ENCODE data around the gene HIVEP2. TPM values are rescaled to one million over a fixed set of nuclear protein-coding genes. Genes with fewer than 3 reads are reported as not detected.

The HIVEP2 gene
- total RNA-seq, 4 donors from 2014 or later = 8.6 to 19.3 (median 12.7) TPM

DNA sequence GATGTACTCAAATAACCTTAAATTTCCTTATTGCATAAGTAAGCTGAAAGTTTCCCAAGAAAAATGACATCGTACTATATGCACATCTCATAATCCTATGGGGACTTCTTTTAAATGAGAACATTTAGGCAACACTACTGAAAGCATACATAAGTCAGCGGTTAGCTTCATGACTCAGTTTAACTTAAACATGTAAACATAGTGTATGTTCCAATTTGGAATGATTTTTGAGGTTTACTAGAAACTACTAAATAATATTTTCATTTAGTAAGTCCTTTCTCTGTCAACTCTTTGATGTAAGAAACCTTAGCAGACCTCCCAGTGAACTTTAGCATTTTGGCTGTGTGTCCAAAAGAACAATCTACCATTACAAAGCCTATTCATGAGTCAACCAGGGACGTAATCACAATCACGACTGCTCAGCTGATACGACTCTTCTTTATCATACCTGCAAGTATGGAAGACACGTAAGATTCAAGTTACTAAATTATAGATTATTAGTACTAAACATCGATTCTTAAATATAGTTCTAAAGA lies 19.3 kb downstream of the HIVEP2 start:
- Histone ChIP-seq H3K27me3 (no peaks in the 10 kb centered on the region), H3K4me1 (peaks cover 0 to 34% (median 10%) of the 10 kb centered on the region in 3 donors), H3K36me3 (no peaks in the 10 kb centered on the region), H3K4me3 (no peak overlapping the region), H3K9me3 (no peaks in the 10 kb centered on the region), H3K27ac (peak overlapping the region in 2 of 4 donors; percentile 80 to 90)
- WGBS, 2 donors = 74 to 80% methylated on average over 7 of the region's 7 CpGs
- DNase-seq = no peak
- intact Hi-C loops (cut with DNase I) = no loop called here
- TF ChIP-seq, protein P1, sequence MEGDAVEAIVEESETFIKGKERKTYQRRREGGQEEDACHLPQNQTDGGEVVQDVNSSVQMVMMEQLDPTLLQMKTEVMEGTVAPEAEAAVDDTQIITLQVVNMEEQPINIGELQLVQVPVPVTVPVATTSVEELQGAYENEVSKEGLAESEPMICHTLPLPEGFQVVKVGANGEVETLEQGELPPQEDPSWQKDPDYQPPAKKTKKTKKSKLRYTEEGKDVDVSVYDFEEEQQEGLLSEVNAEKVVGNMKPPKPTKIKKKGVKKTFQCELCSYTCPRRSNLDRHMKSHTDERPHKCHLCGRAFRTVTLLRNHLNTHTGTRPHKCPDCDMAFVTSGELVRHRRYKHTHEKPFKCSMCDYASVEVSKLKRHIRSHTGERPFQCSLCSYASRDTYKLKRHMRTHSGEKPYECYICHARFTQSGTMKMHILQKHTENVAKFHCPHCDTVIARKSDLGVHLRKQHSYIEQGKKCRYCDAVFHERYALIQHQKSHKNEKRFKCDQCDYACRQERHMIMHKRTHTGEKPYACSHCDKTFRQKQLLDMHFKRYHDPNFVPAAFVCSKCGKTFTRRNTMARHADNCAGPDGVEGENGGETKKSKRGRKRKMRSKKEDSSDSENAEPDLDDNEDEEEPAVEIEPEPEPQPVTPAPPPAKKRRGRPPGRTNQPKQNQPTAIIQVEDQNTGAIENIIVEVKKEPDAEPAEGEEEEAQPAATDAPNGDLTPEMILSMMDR (IDR thresholded peaks at IDR 0.05) = no peak
- TF ChIP-seq POLR2A (IDR thresholded peaks at IDR 0.05) = no peak

DNA sequence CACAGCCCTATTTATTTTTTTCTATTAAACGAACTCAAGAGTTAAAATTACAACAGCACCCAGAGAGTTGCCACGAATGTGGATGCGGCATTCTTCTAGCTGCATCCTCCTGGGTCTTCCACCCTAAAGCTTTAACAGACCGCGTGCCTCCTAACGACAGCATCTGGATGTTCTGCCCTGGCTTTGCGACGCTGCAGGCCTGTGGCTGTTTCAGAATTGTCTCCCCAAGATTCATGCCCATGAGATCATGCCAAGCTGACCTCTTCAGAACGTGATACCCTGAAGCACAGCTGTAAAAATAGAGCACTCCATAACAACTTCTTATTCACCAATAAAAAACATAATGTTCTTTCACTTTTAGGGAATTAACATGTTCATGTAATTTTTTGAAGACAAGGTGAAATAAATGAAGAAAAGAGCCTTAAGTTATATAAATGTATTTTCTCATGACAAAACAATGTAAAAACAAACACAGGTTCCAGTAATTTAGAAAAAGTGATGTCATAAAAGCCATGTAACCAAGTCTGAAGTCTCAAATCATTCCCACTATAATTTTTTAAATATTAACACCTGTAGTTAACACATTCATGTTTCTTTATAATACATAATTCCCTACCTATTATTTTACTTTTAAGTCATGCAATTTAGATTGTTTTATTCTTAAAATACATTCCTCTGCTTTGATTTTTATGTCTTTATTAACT lies 26.5 kb downstream of the HIVEP2 start:
- Histone ChIP-seq H3K36me3 (no peaks in the 10 kb centered on the region), H3K4me1 (peaks cover 0 to 5% (median 3%) of the 10 kb centered on the region in 3 donors), H3K27ac (no peak overlapping the region), H3K9me3 (no peaks in the 10 kb centered on the region), H3K4me3 (no peak overlapping the region), H3K27me3 (no peaks in the 10 kb centered on the region)
- intact Hi-C loops (cut with DNase I) = no loop called here
- no peak for DNase-seq
- TF ChIP-seq POLR2A (IDR thresholded peaks at IDR 0.05) = no peak
- TF ChIP-seq, protein P1 (IDR thresholded peaks at IDR 0.05) = no peak
- WGBS, 2 donors = 83 to 86% methylated on average over 9 of the region's 9 CpGs

DNA sequence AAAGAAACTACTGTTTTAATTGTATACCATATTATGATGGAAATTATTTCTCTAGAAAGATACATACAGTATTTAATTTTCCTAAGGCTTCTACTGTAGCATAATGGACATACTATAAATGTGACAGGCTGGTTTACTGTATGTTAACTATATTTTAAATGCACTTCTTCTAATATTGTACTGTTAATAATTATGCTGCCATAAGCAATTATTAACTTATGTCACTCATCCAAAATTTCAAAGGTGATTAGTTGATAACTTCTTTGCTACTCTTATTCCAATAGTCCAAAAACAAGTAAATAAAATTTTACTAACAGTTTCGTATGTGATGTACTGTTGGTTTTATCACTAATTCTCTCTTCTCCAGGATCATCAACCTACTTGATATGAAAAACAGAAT lies 28.1 kb downstream of the HIVEP2 start:
- 91 to 100% methylated on average over 1 of the region's 1 CpG for WGBS, 2 donors
- H3K36me3 ChIP-seq = no peaks in the 10 kb centered on the region
- no peaks in the 10 kb centered on the region for H3K27me3 ChIP-seq
- TF ChIP-seq, protein P1 (IDR thresholded peaks at IDR 0.05) = no peak
- peaks cover 0 to 5% (median 3%) of the 10 kb centered on the region in 3 donors for H3K4me1 ChIP-seq
- no peaks in the 10 kb centered on the region for H3K9me3 ChIP-seq
- no peak overlapping the region for H3K27ac ChIP-seq
- no peak overlapping the region for H3K4me3 ChIP-seq
- intact Hi-C loops (cut with DNase I) = no loop called here
- DNase-seq = no peak

DNA sequence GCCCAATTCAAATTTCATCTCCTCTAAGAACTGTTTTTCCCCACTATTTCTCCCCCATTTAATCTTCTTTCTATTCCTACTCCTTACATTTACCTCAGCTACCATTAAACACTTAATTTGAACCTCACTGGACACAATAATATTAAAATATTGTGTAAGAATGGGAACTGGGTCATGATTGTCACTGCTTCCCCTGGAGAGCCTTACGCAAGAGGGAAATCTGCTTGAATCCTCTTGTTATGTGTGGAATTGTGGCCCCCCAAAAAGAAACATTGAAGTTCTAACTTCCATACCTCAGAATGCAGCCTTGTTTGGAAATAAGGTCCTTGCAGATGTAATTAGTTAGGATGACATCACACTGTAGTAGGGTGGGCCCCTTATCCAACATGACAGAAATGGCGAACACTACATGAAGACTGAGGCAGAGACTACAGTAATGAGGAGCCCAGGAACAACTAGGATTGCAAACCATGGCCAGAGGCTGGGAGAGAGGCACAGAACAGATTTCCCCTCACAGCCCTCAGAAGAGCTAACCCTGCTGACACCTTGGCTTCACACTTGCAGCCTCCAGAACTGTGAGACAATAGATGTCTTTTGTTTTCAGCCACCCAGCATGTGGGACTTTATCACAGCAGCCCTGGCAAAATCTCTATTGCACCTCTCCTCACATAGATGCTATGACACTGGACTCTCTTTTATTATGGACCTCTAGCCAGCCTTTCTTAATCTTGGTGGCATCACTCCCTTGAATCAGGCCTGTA lies 29.9 kb downstream of the HIVEP2 start:
- Histone ChIP-seq H3K27ac (no peak overlapping the region), H3K9me3 (no peaks in the 10 kb centered on the region), H3K27me3 (no peaks in the 10 kb centered on the region), H3K4me3 (no peak overlapping the region), H3K4me1 (peaks cover 0 to 5% (median 3%) of the 10 kb centered on the region in 3 donors), H3K36me3 (no peaks in the 10 kb centered on the region)
- WGBS, 2 donors = 94 to 100% methylated on average over 2 of the region's 2 CpGs
- intact Hi-C loops (cut with DNase I) = no loop called here
- DNase-seq = no peak
- no peak for TF ChIP-seq POLR2A (IDR thresholded peaks at IDR 0.05)
- TF ChIP-seq, protein P1 (IDR thresholded peaks at IDR 0.05) = no peak

DNA sequence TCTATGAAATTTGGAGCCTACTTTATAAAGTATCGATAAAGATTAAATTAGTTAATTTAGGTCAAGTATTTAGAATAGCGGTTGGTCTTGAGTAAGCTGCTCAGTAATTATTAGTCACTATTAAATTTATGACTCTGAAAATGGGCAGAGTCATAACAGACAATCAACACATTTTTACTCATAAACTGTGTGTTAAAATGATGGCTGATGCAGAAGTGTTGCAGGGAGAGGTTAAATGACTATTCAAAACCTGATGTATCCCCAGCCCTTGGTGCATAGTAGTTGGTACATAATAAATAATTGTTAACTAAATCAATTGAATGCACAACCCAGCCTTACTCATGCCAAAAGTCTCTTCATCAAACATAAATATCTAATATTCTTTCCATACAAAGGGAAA lies 30.6 kb downstream of the HIVEP2 start:
- DNase-seq = no peak
- H3K36me3 ChIP-seq = no peaks in the 10 kb centered on the region
- H3K4me1 ChIP-seq = peaks cover 0 to 5% (median 3%) of the 10 kb centered on the region in 3 donors
- H3K27ac ChIP-seq = no peak overlapping the region
- intact Hi-C loops (cut with DNase I) = no loop called here
- no peaks in the 10 kb centered on the region for H3K9me3 ChIP-seq
- WGBS, 2 donors = 76 to 85% methylated on average over 2 of the region's 2 CpGs
- TF ChIP-seq, protein P1 (IDR thresholded peaks at IDR 0.05) = no peak
- TF ChIP-seq POLR2A (IDR thresholded peaks at IDR 0.05) = no peak
- no peaks in the 10 kb centered on the region for H3K27me3 ChIP-seq
- no peak overlapping the region for H3K4me3 ChIP-seq

Data from esophagus squamous epithelium (tissue), 5 donors.